Esophagus muscularis mucosa (tissue), 3 donors: ENCODE results near the gene R3HDM4.
"Not testable (repeated sequence)": the region's sequence is repeated elsewhere in the genome, so short reads cannot be mapped to it uniquely, and the experiment has no call there.

Experiments
- POLR2A ChIP-seq: fragments of 450-650 bp; IDR thresholded peaks from one replicate; pipeline ENCODE4 v1.6.1; 2017; ENCODE audit warnings: antibody characterized with exemption, moderate library complexity, mild to moderate bottlenecking, low read depth
- TF ChIP-seq, protein P1 (sequence below), 3 experiments: fragments of 200-600 bp in 2 of 3; fragments of 450-650 bp in 1 of 3; sonication (generic) in 2 of 3; IDR thresholded peaks; one replicate each; pipeline ENCODE4 v1.5.1; 2017 to 2019; ENCODE audit warnings: antibody characterized with exemption in 3 of 3, mild to moderate bottlenecking in 2 of 3, moderate library complexity in 1 of 3

DNA sequence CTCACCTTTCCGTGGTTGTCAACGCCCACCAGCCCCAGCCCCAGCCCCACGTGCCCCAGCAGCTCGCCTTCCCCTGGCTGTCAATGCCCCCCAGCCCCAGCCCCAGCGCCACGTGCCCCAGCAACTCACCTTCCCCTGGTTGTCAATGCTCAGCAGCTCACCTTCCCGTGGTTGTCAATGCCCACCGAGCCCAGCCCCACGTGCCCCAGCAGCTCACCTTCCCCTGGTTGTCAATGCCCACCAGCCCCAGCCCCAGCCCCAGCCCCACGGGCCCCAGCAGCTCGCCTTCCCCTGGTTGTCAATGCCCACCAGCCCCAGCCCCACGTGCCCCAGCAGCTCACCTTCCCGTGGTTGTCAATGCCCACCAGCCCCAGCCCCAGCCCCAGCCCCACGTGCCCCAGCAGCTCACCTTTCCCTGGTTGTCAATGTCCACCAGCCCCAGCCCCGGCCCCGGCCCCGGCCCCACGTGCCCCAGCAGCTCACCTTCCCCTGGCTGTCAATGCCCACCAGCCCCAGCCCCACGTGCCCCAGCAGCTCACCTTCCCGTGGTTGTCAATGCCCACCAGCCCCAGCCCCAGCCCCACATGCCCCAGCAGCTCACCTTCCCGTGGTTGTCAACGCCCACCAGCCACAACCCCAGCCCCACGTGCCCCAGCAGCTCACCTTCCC, 34.9 kb downstream of the R3HDM4 start:
- TF ChIP-seq, protein P1, sequence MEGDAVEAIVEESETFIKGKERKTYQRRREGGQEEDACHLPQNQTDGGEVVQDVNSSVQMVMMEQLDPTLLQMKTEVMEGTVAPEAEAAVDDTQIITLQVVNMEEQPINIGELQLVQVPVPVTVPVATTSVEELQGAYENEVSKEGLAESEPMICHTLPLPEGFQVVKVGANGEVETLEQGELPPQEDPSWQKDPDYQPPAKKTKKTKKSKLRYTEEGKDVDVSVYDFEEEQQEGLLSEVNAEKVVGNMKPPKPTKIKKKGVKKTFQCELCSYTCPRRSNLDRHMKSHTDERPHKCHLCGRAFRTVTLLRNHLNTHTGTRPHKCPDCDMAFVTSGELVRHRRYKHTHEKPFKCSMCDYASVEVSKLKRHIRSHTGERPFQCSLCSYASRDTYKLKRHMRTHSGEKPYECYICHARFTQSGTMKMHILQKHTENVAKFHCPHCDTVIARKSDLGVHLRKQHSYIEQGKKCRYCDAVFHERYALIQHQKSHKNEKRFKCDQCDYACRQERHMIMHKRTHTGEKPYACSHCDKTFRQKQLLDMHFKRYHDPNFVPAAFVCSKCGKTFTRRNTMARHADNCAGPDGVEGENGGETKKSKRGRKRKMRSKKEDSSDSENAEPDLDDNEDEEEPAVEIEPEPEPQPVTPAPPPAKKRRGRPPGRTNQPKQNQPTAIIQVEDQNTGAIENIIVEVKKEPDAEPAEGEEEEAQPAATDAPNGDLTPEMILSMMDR (IDR thresholded peaks at IDR 0.05): not testable (repeated sequence)
- TF ChIP-seq POLR2A: not testable (repeated sequence)
